GM12801 (cell line): ENCODE data around the gene ATXN7L1.

Source experiments
- CTCF ChIP-seq: IDR thresholded peaks from one replicate; pipeline ENCODE4 v1.5.1; 2011; ENCODE audit warnings: control low read depth; ENCODE audit not compliant: insufficient read length; ENCODE audit errors: extremely low read depth

ATXN7L1 gene, protein sequence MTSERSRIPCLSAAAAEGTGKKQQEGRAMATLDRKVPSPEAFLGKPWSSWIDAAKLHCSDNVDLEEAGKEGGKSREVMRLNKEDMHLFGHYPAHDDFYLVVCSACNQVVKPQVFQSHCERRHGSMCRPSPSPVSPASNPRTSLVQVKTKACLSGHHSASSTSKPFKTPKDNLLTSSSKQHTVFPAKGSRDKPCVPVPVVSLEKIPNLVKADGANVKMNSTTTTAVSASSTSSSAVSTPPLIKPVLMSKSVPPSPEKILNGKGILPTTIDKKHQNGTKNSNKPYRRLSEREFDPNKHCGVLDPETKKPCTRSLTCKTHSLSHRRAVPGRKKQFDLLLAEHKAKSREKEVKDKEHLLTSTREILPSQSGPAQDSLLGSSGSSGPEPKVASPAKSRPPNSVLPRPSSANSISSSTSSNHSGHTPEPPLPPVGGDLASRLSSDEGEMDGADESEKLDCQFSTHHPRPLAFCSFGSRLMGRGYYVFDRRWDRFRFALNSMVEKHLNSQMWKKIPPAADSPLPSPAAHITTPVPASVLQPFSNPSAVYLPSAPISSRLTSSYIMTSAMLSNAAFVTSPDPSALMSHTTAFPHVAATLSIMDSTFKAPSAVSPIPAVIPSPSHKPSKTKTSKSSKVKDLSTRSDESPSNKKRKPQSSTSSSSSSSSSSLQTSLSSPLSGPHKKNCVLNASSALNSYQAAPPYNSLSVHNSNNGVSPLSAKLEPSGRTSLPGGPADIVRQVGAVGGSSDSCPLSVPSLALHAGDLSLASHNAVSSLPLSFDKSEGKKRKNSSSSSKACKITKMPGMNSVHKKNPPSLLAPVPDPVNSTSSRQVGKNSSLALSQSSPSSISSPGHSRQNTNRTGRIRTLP

DNA sequence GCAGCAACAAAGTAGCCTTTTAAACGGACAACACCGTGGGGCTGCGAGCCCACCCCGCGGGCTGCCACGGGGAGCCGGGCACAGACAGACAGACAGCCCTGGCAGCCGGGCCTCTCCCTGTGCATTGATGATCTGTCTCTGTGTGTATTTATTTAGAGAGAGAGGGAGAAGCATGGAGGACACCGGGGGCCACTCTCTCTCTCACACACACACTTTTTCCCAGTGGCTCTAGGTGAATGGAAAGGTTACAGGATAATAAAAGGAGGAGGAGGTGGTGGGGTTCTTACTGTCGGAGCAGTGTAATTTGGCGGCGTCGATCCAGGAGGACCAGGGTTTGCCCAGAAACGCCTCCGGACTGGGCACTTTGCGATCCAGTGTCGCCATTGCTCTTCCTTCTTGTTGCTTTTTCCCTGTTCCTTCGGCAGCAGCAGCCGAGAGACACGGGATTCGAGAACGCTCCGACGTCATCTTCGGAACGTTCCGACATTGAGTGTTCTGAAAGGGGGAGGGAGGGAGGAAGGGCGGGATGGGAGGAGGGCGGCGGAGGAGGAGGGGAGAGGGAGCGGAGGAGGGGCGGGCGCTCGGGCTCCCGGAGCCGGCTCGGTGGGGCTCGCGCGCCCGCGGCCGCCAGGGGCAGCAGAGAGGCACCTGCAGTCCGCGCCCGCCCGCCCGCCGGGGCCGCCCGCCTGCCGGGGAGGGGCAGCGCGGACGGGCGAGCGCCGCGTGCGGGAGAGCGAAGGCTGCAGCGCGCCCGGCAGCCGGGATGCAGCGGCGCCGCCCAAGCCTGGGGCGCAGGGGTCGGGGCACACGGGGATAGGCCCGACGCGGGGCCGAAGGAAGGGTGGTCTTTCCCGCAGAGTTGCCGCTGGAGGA is at the start of gene ATXN7L1:
Gene ATXN7L1 (minus strand): TSS at position 509 of the 873 bp plus-strand sequence. CDS start 41 bp downstream, at position 468.
- TF ChIP-seq CTCF = no peak

DNA sequence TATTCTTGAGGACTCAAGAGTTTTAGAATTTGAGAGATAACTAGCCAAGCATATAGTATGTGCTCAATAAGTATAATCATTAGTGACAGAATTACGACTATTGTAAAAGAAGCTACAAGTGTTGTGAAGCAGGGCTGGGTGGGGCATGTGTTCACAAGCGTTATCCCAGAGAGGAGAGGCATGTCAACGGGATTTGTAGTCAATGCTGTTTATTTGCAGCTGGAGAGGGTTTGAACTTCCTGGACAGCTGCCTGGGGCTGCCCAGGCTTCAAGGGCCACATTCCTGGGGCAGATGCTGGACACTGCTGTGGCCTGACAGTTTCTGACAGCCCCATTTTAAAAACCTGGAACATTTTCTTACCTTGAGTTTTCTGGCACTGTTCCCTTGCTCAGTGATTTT is 49.7 kb upstream of the ATXN7L1 start:
- TF ChIP-seq CTCF = no peak

DNA sequence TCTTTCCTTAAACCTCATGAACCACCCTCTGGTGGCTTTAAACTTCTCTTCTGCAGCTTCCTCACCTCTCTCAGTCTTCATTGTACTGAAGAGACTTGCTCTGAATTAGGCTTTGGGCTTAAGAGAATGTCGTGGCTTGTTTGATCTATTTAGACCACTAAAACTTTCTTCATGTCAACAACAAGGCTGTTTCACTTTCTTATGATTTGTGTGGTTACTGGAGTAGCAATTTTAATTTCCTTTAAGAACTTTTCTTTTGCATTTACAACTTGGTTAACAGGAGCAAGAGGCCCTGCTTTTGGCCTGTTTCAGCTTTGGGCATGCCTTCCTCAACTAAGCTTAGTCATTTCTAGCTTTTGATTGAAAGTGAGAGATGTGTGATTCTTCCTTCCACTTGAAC is 48.5 kb upstream of the ATXN7L1 start:
- no peak for TF ChIP-seq CTCF

- TF ChIP-seq CTCF = no peak
Measured at GRCh38 chr7:105920766-105921165, 44.4 kb upstream of the ATXN7L1 start.

GRCh38 chr7:105917659-105918058 is 41.3 kb upstream of the ATXN7L1 start:
- no peak for TF ChIP-seq CTCF

- TF ChIP-seq CTCF = no peak
Measured at GRCh38 chr7:105916603-105917002, 40.2 kb upstream of the ATXN7L1 start.
